MM.1S (cell line): ENCODE data around the gene RALGAPA2.

ENCODE experiments used
- CTCF ChIP-seq: fragments of 300-600 bp; sonication (generic); IDR thresholded peaks from 2 replicates; pipeline ENCODE4 v1.5.1; 2016; ENCODE audit warnings: antibody characterized with exemption, low read length, mixed read lengths
- EZH2 ChIP-seq: fragments of 300-600 bp; sonication (generic); optimal IDR thresholded peaks from 2 replicates; pipeline ENCODE3; 2017; ENCODE audit warnings: low read depth, mild to moderate bottlenecking, antibody characterized with exemption, low read length, mixed read lengths

- TF ChIP-seq CTCF (no peak), EZH2 (no peak)
These were observed 28.1 kb upstream of the RALGAPA2 start for GRCh38 chr20:20740541-20740940.
